ENCODE measurements around the gene EFNB2.

EFNB2 gene

GRCh38 chr13:106548064-106548696 is 12.7 kb upstream of the EFNB2 start:
- Histone ChIP-seq H3K4me3 (ENCODE audit: low read length) (no peak overlapping the region), H3K27me3 (ENCODE audit: control insufficient read depth, insufficient read depth, low read length) (no peaks in the 10 kb centered on the region), H3K9ac (ENCODE audit: low read depth, low read length) (no peak overlapping the region), H3K4me1 (ENCODE audit: control insufficient read depth, insufficient read depth, low read length) (peaks cover 6% of the 10 kb centered on the region), H3K36me3 (ENCODE audit: insufficient read depth, low read length) (peaks cover 62% of the 10 kb centered on the region), H3K9me3 (replicated peaks; ENCODE audit: low read length) (no peaks in the 10 kb centered on the region), H3K4me2 (ENCODE audit: low read length) (no peak overlapping the region)

- H3K27me3 ChIP-seq (ENCODE audit: control insufficient read depth, insufficient read depth, low read length) = no peaks in the 10 kb centered on the region
- H3K36me3 ChIP-seq (ENCODE audit: insufficient read depth, low read length) = peaks cover 48% of the 10 kb centered on the region
- H3K4me2 ChIP-seq (ENCODE audit: low read length) = no peak overlapping the region
- H3K9me3 ChIP-seq (replicated peaks; ENCODE audit: low read length) = no peaks in the 10 kb centered on the region
- H3K4me3 ChIP-seq (ENCODE audit: low read length) = no peak overlapping the region
- H3K4me1 ChIP-seq (ENCODE audit: control insufficient read depth, insufficient read depth, low read length) = no peaks in the 10 kb centered on the region
- H3K9ac ChIP-seq (ENCODE audit: low read depth, low read length) = no peak overlapping the region
These were observed 6.4 kb upstream of the EFNB2 start for GRCh38 chr13:106541826-106542225.

GRCh38 chr13:106540613-106541012 is 5.2 kb upstream of the EFNB2 start:
- Histone ChIP-seq H3K36me3 (ENCODE audit: insufficient read depth, low read length) (peaks cover 37% of the 10 kb centered on the region), H3K9me3 (replicated peaks; ENCODE audit: low read length) (no peaks in the 10 kb centered on the region), H3K27me3 (ENCODE audit: control insufficient read depth, insufficient read depth, low read length) (no peaks in the 10 kb centered on the region), H3K4me2 (ENCODE audit: low read length) (no peak overlapping the region), H3K4me1 (ENCODE audit: control insufficient read depth, insufficient read depth, low read length) (no peaks in the 10 kb centered on the region), H3K9ac (ENCODE audit: low read depth, low read length) (no peak overlapping the region), H3K4me3 (ENCODE audit: low read length) (no peak overlapping the region)

- Histone ChIP-seq H3K36me3 (ENCODE audit: insufficient read depth, low read length) (peaks cover 13% of the 10 kb centered on the region), H3K27me3 (ENCODE audit: control insufficient read depth, insufficient read depth, low read length) (no peaks in the 10 kb centered on the region), H3K4me1 (ENCODE audit: control insufficient read depth, insufficient read depth, low read length) (no peaks in the 10 kb centered on the region), H3K9ac (ENCODE audit: low read depth, low read length) (no peak overlapping the region), H3K9me3 (replicated peaks; ENCODE audit: low read length) (no peaks in the 10 kb centered on the region), H3K4me3 (ENCODE audit: low read length) (no peak overlapping the region), H3K4me2 (ENCODE audit: low read length) (no peak overlapping the region)
These were observed 2.1 kb upstream of the EFNB2 start for GRCh38 chr13:106537521-106537920.

- peaks cover 3% of the 10 kb centered on the region for H3K4me1 ChIP-seq (ENCODE audit: control insufficient read depth, insufficient read depth, low read length)
- no peaks in the 10 kb centered on the region for H3K9me3 ChIP-seq (replicated peaks; ENCODE audit: low read length)
- H3K9ac ChIP-seq (ENCODE audit: low read depth, low read length) = peak overlapping the region; percentile 65
- peak overlapping the region; percentile 94 for H3K4me2 ChIP-seq (ENCODE audit: low read length)
- peak overlapping the region; percentile 95 for H3K4me3 ChIP-seq (ENCODE audit: low read length)
- H3K36me3 ChIP-seq (ENCODE audit: insufficient read depth, low read length) = peaks cover 7% of the 10 kb centered on the region
- H3K27me3 ChIP-seq (ENCODE audit: control insufficient read depth, insufficient read depth, low read length) = no peaks in the 10 kb centered on the region
These were observed 977 bp upstream of the EFNB2 start for GRCh38 chr13:106536244-106537034.

GRCh38 chr13:106534639-106535551 is 567 bp downstream of the EFNB2 start:
- peak overlapping the region; percentile 94 for H3K4me2 ChIP-seq (ENCODE audit: low read length)
- peaks cover 11% of the 10 kb centered on the region for H3K4me1 ChIP-seq (ENCODE audit: control insufficient read depth, insufficient read depth, low read length)
- H3K9ac ChIP-seq (ENCODE audit: low read depth, low read length) = peak overlapping the region; percentile 86
- peak overlapping the region; percentile 95 for H3K4me3 ChIP-seq (ENCODE audit: low read length)
- H3K27me3 ChIP-seq (ENCODE audit: control insufficient read depth, insufficient read depth, low read length) = no peaks in the 10 kb centered on the region
- H3K36me3 ChIP-seq (ENCODE audit: insufficient read depth, low read length) = no peaks in the 10 kb centered on the region
- H3K9me3 ChIP-seq (replicated peaks; ENCODE audit: low read length) = no peaks in the 10 kb centered on the region

GRCh38 chr13:106533943-106534638 is 1.4 kb downstream of the EFNB2 start:
- Histone ChIP-seq H3K27me3 (ENCODE audit: control insufficient read depth, insufficient read depth, low read length) (no peaks in the 10 kb centered on the region), H3K4me3 (ENCODE audit: low read length) (peak overlapping the region; percentile 95), H3K9me3 (replicated peaks; ENCODE audit: low read length) (no peaks in the 10 kb centered on the region), H3K36me3 (ENCODE audit: insufficient read depth, low read length) (no peaks in the 10 kb centered on the region), H3K4me2 (ENCODE audit: low read length) (peak overlapping the region; percentile 88), H3K4me1 (ENCODE audit: control insufficient read depth, insufficient read depth, low read length) (peaks cover 11% of the 10 kb centered on the region), H3K9ac (ENCODE audit: low read depth, low read length) (peak overlapping the region; percentile 86)

- H3K36me3 ChIP-seq (ENCODE audit: insufficient read depth, low read length) = no peaks in the 10 kb centered on the region
- H3K4me3 ChIP-seq (ENCODE audit: low read length) = peak overlapping the region; percentile 95
- H3K9ac ChIP-seq (ENCODE audit: low read depth, low read length) = peak overlapping the region; percentile 86
- no peaks in the 10 kb centered on the region for H3K9me3 ChIP-seq (replicated peaks; ENCODE audit: low read length)
- no peaks in the 10 kb centered on the region for H3K27me3 ChIP-seq (ENCODE audit: control insufficient read depth, insufficient read depth, low read length)
- peak overlapping the region; percentile 88 for H3K4me2 ChIP-seq (ENCODE audit: low read length)
- H3K4me1 ChIP-seq (ENCODE audit: control insufficient read depth, insufficient read depth, low read length) = peaks cover 11% of the 10 kb centered on the region
These were observed 2.1 kb downstream of the EFNB2 start for GRCh38 chr13:106533101-106533942.

- peak overlapping the region; percentile 88 for H3K4me2 ChIP-seq (ENCODE audit: low read length)
- H3K27me3 ChIP-seq (ENCODE audit: control insufficient read depth, insufficient read depth, low read length) = no peaks in the 10 kb centered on the region
- H3K9ac ChIP-seq (ENCODE audit: low read depth, low read length) = peak overlapping the region; percentile 86
- no peaks in the 10 kb centered on the region for H3K9me3 ChIP-seq (replicated peaks; ENCODE audit: low read length)
- H3K36me3 ChIP-seq (ENCODE audit: insufficient read depth, low read length) = no peaks in the 10 kb centered on the region
- H3K4me3 ChIP-seq (ENCODE audit: low read length) = peak overlapping the region; percentile 95
- H3K4me1 ChIP-seq (ENCODE audit: control insufficient read depth, insufficient read depth, low read length) = peaks cover 11% of the 10 kb centered on the region
These were observed 3.1 kb downstream of the EFNB2 start for GRCh38 chr13:106532111-106532929.

Data from skeletal muscle satellite cell (primary cell).